ENCODE results near the gene SPINK14.

Gene SPINK14, protein sequence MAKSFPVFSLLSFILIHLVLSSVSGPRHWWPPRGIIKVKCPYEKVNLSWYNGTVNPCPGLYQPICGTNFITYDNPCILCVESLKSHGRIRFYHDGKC

DNA sequence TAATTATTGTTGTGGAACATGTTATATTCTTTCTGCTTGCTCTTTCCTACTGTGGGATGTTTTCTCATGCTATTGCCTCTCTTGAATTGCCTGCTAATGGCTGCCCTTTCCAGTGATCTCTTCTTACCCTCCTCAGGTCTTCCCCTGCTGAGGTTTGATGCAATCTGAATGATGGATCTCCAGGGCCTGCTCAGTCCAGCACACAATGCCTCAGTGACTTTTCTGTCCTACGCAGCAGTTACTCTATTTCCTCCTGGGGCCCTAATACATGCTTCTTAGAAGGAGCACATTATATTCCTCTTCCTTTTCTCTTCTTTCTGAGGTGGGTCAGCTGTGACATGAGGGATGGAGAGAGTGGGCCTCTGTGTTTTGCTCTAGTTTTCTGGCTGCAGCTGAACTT, at the start of gene SPINK14:
SPINK14 (plus strand) TSS at position 301 of the 400 bp plus-strand sequence. CDS start 1,187 bp downstream, outside the sequence.
- DNase-seq = no peak

- no peak for DNase-seq
Observed at GRCh38 chr5:148120317-148120716, 48.0 kb upstream of the SPINK14 start.

DNA sequence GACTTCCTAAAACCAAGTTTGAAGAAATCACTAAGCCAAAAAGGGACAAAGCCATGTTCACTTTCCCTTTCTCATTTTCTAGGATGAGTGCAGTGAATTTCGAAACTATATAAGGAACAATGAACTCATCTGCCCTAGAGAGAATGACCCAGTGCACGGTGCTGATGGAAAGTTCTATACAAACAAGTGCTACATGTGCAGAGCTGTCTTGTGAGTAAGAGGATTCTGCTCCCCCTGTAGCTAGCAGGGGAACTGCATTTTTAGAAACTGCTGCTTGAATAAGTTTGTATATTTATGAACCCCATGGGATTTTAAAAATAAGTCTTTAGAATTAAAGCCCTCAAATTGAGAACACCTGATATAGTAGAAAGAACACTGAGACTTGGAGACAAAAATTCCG, 42.7 kb upstream of the SPINK14 start:
- no peak for DNase-seq

DNA sequence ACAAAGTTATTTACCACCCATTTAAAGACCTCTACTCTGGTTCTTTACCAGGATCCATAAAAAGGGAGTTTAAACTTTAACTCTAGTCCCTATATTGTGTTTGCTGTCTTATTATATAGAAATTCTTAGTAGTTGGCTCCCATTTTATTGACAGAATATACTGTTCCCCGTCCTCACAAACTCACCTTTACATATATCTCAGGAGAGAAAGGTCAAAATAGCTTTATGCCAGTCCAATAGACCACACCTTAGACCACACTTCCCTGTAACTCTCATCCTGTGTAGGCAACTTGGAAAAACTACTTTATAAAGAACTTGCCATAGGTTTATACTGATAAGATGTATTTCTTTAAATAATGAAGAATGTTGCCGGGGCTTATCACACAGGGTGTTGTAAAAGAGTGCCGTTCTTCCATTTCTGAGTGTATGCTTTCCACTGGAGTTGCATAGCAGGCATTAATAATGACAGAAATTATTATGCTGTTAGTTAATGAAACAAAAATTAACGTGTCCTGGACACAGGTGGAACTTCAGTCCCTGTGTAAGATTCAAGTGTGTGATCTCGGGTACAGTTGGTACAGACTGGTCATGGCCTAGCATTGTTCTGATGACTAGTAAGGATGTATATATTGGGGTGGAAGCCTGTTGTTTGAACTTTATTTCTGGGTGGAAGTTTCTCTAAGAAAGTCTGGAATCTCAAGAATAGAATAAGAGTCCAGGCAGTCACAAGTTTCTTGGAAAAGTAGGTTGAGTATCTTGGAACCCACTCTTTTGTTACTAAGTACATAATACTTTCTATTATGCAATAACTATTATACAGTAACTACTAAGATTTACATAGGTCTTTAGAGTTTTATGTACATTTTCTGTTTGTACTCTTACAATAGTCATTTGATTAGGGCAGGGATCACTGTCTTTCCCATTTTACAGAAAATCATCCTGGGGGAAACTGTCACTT, 33.0 kb upstream of the SPINK14 start:
- no peak for DNase-seq

- no peak for DNase-seq
Observed at GRCh38 chr5:148140846-148141245, 27.5 kb upstream of the SPINK14 start.

- no peak for DNase-seq
Observed at GRCh38 chr5:148141645-148142044, 26.7 kb upstream of the SPINK14 start.

DNA sequence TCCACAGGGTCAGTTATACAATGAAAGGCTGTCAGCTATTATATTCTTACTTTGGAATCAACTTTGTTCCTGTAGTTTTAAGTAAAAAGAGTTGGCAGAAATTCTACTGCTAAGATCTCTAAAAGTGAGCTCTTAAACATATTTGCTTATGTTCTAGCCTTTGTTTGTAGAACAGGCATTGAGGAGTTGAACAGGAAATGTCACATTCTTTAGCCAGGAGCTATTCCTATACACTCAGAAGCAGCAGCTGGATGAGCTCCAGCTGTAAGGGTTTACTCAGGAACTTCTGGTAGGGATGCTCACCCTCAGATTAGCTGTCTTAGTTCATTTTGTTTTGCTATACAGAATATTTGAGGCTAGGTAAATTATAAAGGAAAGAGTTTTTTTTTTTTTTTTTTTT, 22.4 kb upstream of the SPINK14 start:
- no peak for DNase-seq

DNA sequence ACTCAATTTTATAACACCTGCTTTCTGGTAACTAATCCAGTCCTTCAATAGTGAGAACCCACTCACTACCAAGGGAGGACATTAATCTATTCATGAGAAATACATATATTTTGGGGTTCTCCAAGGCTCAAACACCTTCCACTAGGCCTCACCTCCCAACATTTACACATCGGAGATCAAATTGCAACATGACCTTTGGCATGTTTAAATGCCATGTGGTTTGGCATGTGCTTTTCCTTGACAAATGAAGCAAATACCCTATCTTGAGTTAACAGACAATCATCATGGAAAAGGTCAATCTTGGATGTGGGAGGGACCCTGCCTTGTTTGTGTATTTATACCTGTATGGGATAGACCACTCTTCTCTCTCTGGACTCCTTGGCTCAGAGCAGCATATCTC, 21.9 kb upstream of the SPINK14 start:
- no peak for DNase-seq

DNA sequence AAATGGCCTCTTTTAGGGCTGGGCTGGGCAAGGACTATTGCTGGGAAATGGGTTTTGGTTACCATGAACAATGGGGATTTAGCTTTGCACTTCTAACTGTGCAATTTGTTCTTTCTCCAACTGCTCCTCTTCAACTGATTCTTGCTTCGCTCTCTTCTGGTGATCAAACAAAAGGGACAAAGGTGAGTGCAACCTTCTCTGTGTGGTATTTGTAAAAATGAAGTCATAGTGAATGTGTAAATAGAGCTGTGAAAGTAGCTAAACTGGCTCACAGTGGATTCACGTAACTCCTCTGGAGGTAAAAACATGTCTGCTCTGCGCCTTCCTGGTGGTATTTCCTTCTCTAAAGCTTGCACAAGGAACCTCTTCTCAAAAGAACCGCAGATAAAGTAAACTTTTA, 20.9 kb upstream of the SPINK14 start:
- no peak for DNase-seq

- DNase-seq = no peak
Observed at GRCh38 chr5:148151872-148152271, 16.5 kb upstream of the SPINK14 start.

DNA sequence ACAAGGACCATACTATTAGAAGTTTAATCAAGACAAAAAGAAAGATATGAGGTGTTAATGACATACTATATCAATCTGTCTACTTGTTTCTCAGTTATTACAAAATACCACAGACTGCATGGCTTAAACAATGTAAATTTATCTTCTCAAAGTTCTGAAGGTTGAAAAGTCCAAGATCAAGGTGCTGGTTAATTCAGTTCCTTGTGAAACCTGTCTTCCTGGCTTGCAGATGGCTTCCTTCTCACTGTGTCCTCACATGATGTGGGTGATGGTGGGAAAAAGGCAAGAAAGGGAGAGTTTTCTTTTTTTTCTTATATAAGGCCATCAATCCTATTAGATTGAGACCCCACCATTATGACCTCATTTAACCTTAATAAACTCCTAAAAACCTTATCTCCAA, 15.6 kb upstream of the SPINK14 start:
- no peak for DNase-seq

GRCh38 chr5:148156609-148157008, 11.7 kb upstream of the SPINK14 start:
- no peak for DNase-seq

DNA sequence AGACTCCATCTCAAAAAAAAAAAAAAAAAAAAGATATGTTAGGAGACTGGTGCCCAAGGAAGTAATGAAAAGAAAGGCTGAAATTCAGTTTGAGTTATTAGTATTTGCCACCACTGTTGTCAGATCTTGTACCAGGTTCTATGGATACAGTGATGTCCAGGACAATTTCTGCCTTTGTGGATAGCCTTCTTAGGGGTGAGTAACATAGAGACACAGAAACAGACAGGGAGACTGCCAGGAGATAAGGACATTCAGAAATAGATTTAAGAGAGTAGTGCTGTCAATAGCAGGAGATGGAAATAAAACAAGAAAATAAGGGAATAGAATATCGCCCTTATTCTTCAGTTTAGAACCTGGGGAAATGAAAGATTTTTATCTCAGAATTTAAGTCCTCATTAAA, 6.3 kb upstream of the SPINK14 start:
- no peak for DNase-seq

DNA sequence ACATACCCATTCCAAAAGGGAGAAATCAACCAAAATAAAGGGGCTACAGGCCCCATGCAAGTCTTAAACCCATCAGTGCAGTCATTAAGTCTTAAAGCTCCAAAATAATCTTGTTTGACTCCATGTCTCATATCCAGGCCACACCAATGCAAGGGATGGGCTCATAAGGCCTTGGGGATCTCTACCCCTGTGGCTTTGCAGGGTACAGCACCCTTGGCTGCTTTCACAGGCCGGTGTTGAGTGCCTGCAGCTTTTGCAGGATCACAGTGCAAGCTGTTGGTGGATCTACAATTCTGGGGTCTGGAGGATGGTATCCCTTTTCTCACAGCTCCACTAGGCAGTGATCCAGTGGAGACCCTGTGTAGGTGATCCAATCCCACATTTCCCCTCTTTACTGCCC, 5.0 kb upstream of the SPINK14 start:
- no peak for DNase-seq

GRCh38 chr5:148166550-148167283, 1.6 kb upstream of the SPINK14 start:
- DNase-seq = no peak

DNA sequence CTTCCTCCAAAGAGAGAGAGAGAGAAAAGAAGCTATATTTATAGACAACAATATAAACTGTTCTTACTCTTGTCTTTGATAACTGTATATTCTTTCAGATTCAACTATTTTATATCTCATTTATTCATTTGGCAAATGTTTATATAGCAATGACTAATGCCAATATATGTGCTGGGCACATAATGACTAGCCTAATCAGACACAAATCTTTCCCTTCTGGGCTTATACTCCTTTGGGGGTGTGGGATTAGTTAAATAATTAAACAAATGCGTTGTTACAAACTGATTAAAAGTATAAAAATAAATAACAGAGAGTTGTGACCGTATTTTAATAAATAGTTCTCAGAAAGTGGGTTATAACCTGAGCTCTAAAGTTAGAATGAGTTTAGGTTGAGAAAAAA, 4.0 kb downstream of the SPINK14 start:
- no peak for DNase-seq

DNA sequence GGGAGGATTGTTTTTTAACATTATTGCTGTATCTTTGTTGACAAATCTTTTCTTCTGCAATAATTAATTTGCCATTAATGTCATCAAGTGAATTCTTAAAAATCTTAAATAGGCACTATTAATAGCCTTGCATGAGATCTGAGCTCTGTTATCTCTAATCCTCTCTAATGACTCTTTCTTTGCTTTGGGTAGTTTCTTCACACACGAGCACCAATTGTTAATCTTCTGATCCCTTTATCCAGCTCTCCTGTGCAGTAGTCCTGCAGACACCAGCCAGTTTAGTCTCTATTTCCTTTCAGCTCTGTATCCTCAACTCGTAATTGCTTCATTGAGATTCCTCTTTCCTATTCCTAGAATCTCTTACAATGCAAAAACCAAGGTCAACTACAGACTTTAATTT, 8.1 kb downstream of the SPINK14 start:
- no peak for DNase-seq

DNA sequence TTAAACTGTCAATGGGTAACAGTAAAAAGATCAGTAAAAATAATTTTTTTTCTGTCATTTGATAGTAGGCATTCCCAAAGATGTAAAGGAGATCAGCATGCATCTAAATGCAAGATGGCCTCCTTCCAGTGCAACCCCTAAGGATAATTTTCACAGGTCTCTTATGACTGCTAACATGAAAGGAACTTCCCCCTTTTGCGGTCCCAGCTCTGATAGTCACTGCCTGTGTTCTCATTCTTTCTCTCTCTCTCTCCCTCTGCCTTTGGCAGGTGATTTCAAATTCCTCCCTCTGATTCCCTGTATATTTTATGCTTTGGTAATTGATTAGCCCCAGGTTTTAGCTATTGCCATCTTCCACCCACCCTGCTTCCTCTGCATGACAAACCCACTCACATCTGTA, 8.9 kb downstream of the SPINK14 start:
- no peak for DNase-seq

- DNase-seq = no peak
Observed at GRCh38 chr5:148179234-148179824, 11.0 kb downstream of the SPINK14 start.

DNA sequence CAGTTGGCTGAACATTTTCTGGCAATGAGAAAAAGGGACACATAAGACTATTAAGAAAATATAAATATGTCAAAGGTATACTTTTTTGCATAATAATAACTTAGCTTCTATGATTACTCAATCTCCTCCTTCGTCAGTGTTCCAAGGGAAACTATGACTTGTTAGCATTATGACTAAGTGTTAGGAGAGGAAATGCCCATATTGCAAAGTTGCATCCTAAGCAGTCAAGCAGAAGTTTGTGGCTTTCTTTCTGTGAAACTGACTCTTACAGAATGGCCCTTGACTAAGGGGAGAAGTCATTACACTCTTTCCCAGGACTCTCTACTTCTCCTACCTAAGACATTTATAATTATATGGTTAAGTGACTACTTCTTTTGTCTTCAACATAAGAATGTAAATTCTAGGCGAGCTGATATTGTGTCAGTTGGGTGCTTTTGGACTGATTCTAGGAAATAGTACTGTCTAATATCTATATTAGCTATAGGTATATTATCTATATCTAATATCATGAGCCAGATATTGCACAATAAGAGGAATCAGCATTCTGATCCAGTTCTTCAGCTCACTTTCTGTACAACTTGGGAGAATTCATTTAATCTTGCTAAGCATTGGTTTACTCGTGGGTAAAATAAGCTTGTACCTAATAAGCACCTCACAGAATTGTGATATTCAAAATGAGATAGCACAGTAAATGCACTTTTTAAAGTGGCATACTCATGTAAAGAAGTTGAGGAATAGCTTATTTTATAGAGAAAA, 18.1 kb downstream of the SPINK14 start:
- no peak for DNase-seq

GRCh38 chr5:148191010-148191409, 22.7 kb downstream of the SPINK14 start:
- DNase-seq = no peak

DNA sequence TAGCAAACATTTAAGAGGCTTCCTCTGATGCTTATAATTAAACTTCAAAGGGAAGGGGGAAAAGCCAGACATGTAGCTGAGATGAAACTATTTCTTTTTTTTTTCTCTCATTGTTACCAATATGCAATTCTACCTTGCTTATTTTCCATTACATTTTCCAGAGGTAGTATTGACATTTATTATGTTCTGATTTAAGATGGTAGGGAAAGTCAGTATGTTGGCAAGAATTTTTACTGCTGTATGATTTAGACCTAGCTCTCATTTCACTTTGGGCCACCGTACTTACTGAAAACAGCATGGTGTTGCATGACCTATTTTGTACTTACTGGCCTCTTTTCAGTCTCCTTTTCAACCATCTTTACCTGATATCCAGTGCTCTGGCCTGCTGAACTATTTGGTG, 24.9 kb downstream of the SPINK14 start:
- no peak for DNase-seq

GRCh38 chr5:148201151-148201550, 32.8 kb downstream of the SPINK14 start:
- no peak for DNase-seq

All from activated CD4-positive, alpha-beta T cell treated with anti-CD3 and anti-CD28 coated beads, Interleukin-2, amount 50 U/mL, for 4 hours (primary cell).